Left ventricle myocardium superior (tissue), 1 donor: Measurements from ENCODE around the gene ADGRB3. TPM values are rescaled to one million over a fixed set of nuclear protein-coding genes. Genes with fewer than 3 reads are reported as not detected.
"Not testable (repeated sequence)": the region's sequence is repeated elsewhere in the genome, so short reads cannot be mapped to it uniquely, and the experiment has no call there.

Experiments
- ATAC-seq: fragments of 200-7000 bp; cut with Tn5 transposase; one replicate; pipeline ENCODE4 v1.9.1; 2020; ENCODE audit warnings: mild to moderate bottlenecking, moderate library complexity
- DNase-seq: peaks from one replicate; pipeline ENCODE4 v3.0.0-alpha.2; 2020
- intact Hi-C: fragments of 100-400 bp; cut with micrococcal nuclease; formaldehyde crosslinking; loops from one replicate; pipeline ENCODE4 v1.11.0; 2022
- total RNA-seq: library from RNA; stranded (reverse); fragmentation: NEBNext Ultra II Directional; extraction: Animal tissue kit (Norgen Biotek cat#: 25700); gene quantifications from one replicate; pipeline ENCODE4 v1.2.1, GENCODE V29; 2021
- donor health status: DM: no; HTN: yes; CAD: no; lungs with severe emphysema.

The ADGRB3 gene
- total RNA-seq, 1 donor from 2014 or later, result 0.89 TPM

DNA sequence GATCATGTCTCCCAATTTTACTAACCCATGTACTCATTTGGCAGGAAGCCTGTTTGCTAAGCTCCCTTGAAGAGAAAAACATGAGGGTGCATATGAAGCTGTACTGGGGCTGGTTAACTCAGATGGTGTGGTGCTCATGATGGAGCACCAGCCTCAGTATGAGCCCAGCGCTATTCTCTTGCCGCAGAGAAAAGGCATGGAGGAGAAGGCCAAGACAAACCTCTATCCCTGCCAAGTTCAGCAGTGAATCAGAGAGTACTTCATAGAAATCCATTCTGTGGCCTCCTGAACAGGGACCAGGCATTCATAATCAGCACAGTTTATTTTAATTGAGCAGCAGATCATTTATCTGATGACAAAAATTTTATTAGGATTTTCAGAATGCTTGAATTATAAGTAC lies 763.6 kb downstream of the ADGRB3 start:
- ATAC-seq (no peak), DNase-seq (no peak)
- intact Hi-C loops, result no loop called here

DNA sequence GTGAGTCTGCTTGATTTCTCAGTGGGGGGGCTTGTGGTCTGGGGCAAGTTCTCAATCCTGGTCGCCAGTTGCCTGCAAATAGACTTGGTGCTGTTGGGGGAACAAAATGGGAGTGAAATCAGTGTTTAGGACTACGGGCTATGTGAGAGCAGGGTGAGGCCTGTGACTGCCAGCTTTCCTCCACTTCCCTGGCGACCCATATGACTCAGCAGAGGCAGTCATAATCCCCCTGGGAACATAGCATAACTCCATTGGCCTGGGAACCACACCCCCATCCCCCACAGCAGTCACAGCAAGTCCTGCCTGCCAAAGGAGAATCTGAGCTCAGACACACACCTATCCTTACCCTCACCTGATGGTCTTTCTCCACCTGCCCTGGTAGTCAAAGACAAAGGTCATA lies 773.8 kb downstream of the ADGRB3 start:
- no peak for ATAC-seq
- intact Hi-C loops, result no loop called here
- DNase-seq, result no peak

DNA sequence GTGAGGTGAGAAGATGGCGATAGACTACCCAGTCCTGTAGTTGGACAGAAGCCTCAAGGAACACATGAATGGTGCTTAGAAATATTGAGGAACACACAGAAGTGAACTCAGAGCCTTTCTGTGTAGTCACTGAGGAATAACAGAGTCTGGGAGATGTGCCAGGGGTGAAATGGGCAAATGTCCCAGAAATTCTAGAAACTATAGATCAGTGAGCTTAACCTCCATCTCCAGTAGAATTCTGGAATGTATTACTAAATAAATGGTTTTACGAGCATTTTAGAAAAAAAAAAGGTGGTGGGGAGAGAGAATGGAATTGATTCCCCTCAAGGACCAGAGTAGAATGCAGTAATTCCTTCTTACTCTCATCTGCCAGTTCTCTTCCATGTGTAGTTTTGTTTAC lies 781.7 kb downstream of the ADGRB3 start:
- intact Hi-C loops, result no loop called here
- no peak for DNase-seq
- ATAC-seq, result no peak

DNA sequence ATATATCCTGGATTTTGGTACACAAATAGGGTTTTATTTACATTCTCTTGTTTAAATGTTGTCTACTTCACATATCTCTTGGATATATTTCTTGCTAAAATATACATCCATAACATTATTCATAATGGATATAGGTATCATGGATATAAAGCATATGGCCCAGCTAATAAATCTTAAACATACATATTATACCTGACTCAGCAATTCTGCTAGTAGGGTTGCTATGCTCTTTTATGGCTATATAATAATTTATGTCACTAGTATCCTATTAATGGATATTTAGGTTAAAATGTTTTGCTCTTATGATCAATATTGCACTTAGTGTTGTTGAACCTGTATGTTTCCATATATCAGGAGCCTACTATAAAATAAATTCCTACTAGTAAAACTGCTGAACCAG lies 786.2 kb downstream of the ADGRB3 start:
- no peak for DNase-seq
- intact Hi-C loops, result no loop called here
- ATAC-seq, result no peak

DNA sequence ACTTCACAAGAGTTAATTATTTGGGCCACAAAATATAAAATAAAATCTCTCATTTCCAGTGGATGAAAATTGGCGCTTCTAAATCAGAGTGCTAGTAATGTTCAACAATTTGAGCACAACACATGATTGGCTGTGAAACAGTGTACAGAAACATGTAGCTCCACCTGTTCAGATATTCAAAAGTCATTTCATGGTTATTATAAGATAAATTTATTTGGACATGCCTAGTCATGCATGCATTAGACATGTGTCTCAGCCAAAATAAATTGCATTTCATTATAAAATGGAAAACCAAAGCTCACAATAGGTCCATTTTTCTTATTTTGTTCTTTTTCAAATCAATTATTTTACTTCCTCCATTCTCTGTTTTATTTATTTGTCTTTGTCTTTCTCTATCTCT lies 786.9 kb downstream of the ADGRB3 start:
- intact Hi-C loops, result no loop called here
- ATAC-seq (no peak), DNase-seq (no peak)

DNA sequence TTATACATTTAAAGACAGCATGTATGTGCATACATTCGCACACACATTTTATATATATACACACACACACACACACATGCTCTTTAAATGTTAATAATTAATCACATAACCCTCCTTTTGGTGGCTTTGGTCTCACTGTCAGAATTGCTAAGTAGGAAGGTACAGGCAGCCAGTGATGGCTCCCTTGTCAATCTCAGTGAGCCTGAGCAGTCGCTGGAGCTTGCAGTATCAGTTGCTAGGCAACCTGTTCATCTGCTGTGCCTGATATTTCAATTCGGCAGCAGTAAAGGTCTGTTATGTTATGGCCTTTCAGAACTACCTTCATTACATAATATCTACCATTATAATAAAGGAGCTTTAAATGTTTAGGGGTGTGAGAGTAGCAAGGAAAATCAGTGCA lies 787.4 kb downstream of the ADGRB3 start:
- DNase-seq, result no peak
- intact Hi-C loops, result no loop called here
- ATAC-seq, result no peak

DNA sequence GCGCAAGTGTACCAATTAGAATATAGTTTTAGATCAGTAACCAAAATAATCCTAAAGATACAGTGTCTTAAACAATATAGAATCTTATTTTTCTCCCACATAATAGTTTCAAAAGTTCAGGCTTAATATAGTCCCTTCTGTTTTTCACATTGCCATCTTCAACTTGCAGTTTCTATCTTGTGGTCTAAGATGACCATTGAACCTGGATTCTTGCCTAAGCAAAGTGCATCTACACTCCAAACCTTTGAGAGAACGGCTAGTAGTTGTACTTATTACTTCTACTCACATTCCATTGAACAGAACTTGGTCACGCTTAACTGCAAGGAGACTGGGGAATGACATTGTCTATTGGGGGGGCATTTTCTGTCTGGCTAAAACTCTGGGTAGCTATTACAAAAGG lies 788.7 kb downstream of the ADGRB3 start:
- intact Hi-C loops, result no loop called here
- no peak for ATAC-seq

DNA sequence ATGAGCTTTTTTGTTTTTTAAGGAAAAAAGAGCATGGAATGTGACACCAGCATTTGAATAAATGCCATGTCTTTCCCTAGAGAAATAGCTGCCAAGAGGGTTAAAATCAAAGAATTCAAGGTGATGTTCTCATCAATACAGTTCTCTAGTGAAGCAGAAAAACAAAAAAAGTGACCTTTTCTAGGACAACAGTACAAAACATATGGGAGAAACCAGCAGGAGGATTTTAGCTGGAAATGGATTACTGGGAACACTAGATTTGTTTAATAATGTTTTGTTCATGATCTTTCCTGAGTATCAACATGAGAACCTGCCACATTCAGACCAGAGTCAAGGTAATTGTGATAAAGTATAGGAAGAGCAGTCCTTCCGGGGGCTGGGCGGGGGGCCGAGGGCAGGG lies 789.5 kb downstream of the ADGRB3 start:
- ATAC-seq (no peak), DNase-seq (no peak)
- intact Hi-C loops, result no loop called here

More for the DNA sequence above, 788.7 kb downstream of the ADGRB3 start:
- DNase-seq, result no peak

DNA sequence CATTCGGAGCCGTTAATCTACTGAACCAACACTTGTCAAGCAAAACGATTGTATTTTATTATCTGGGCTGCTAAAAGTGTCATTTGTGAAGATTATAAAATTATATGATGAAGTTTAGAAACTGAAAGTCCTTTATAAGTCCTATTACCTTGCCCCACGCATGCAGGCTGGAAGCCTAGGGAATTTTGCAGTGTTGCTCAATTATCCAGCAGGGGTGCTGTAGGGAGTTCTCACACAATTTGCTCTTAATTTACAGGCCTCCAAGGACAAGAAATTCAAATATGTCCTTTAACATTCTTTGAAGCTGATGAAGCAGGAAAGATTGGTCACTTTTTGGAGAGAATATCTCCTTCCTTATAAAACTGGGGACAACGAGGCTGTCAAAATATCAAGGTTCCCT lies 792.8 kb downstream of the ADGRB3 start:
- ATAC-seq, result no peak

DNA sequence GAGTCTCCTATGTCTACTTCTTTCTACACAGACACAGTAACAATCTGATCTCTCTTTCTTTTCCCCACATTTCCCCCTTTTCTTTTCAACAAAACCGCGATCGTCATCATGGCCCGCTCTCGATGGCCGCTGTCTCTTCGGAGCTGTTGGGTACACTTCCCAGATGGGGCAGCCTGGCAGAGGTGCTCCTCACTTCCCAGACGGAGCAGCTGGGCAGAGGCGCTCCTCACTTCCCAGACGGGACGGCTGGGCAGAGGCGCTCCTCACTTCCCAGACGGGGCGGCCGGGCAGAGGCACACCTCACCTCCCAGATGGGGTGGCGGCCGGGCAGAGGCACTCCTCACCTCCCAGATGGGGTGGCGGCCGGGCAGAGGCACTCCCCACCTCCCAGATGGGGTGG lies 797.1 kb downstream of the ADGRB3 start:
- ATAC-seq, DNase-seq, intact Hi-C loops: not testable (repeated sequence)

More for the DNA sequence above, 792.8 kb downstream of the ADGRB3 start:
- no peak for DNase-seq
- intact Hi-C loops, result no loop called here

DNA sequence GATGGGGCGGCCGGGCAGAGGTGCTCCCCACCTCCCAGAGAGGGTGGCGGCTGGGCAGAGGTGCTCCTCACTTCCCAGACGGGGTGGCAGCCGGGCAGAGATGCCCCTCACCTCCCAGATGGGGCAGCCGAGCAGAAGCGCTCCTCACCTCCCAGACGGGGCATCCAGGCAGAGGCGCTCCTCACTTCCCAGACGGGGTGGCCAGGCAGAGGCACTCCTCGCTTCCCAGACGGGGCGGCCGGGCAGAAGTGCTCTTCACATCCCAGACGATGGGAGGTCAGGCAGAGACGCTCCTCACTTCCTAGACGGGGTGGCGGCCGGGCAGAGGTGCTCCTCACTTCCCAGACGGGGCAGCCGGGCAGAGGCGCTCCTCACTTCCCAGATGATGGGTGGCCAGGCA lies 798.0 kb downstream of the ADGRB3 start:
- ATAC-seq, intact Hi-C loops, DNase-seq: not testable (repeated sequence)

DNA sequence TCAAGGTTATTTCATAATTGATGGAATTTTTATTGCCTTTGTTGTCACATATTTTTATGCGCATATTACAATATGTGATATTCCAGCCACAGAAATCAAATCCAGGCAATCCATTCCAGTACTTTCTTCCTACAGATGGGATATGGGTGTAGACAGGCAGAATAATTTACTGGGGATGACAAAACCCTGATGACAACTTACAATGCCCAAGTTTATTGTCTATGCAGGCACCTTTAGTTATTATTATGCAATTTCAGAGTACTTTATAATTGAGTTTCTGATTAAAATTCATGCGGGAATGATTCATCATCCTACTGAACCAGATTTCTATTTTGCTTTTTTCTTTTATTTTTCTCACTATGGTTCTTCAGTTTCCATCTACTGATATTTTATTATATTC lies 803.0 kb downstream of the ADGRB3 start:
- intact Hi-C loops, result no loop called here

More for the DNA sequence above, 803.0 kb downstream of the ADGRB3 start:
- ATAC-seq (no peak), DNase-seq (no peak)
